ENCODE data around the gene EYA4.

GRCh38 chr6:133388731-133389130, 147.6 kb downstream of the EYA4 start:
- TF ChIP-seq CTCF (conservative IDR thresholded peaks at IDR 0.05 in 1 of 2, IDR thresholded peaks at IDR 0.05 in 1 of 2; ENCODE audit: extremely low read depth in 1 of 2, insufficient read depth in 1 of 2, low read depth in 1 of 2, low read length in 2 of 2), result no peak
- TF ChIP-seq EZH2 (IDR thresholded peaks at IDR 0.05; ENCODE audit: borderline replicate concordance, low read length), result no peak

Measured in mammary epithelial cell (primary cell).